Activated CD4-positive, alpha-beta memory T cell treated with anti-CD3 and anti-CD28 coated beads for 36 hours (primary cell): Measurements from ENCODE around the gene CDH23. TPM values are rescaled to one million over a fixed set of nuclear protein-coding genes. Genes with fewer than 3 reads are reported as not detected.

ENCODE experiments used
- CTCF ChIA-PET: fragments of 350-600 bp; sonication (Branson Sonifier 250); formaldehyde crosslinking; loops from one replicate; lab custom pipeline; 2021; ENCODE audit warnings: antibody characterized with exemption, inconsistent platforms; lab: Charles Lee
- POLR2A ChIA-PET: fragments of 350-600 bp; sonication (Branson Sonifier 250); formaldehyde crosslinking; loops from one replicate; lab custom pipeline; 2021; ENCODE audit warnings: antibody characterized with exemption; lab: Charles Lee
- DNase-seq: peaks from one replicate; pipeline ENCODE4 v3.0.0-alpha.2; 2020
- H3K27ac Mint-ChIP-seq: one replicate; pipeline ENCODE4 v1.8.0; 2021; ENCODE audit warnings: mixed read lengths
- H3K27me3 Mint-ChIP-seq: one replicate; pipeline ENCODE4 v1.8.0; 2021; ENCODE audit warnings: mixed read lengths
- H3K36me3 Mint-ChIP-seq: one replicate; pipeline ENCODE4 v1.8.0; 2021; ENCODE audit warnings: mixed read lengths
- H3K4me1 Mint-ChIP-seq: one replicate; pipeline ENCODE4 v1.8.0; 2021; ENCODE audit warnings: low read depth, mixed read lengths
- H3K4me3 Mint-ChIP-seq: one replicate; pipeline ENCODE4 v1.8.0; 2021; ENCODE audit warnings: mild to moderate bottlenecking, mixed read lengths
- H3K9me3 Mint-ChIP-seq: one replicate; pipeline ENCODE4 v1.8.0; 2021; ENCODE audit warnings: mixed read lengths
- intact Hi-C: fragments of 100-400 bp; cut with micrococcal nuclease; formaldehyde crosslinking; loops from one replicate; pipeline ENCODE4 v1.15.1; 2023
- total RNA-seq, 2 experiments: library from RNA; stranded (reverse); gene quantifications; one replicate each; pipeline ENCODE4 v1.2.3, GENCODE V29; 2021

The CDH23 gene
- total RNA-seq, 2 experiments from 2014 or later: 2.6 TPM

DNA sequence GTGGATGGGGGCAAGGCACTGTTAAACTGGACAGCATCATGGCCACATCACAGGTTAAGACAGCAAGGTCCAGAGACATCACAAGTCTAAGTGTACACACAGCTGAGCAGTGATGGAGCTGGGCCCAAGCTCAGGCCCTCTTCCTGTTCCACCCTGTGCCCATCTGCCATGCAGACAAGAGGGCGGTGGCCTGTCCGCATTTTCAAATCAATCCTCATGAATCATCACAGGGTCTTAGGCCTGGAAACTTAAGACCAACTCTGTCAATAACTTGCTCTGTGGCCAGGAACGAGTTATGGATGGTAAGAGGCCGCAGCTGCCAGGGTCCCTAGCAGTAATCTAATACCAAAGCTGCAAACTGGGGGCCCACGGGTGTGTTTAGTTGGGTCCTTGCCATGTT is 319.7 kb downstream of the CDH23 start:
- no peaks in the 10 kb centered on the region for H3K27me3 Mint-ChIP-seq
- peaks cover 43% of the 10 kb centered on the region for H3K4me1 Mint-ChIP-seq
- H3K27ac Mint-ChIP-seq: no peak overlapping the region
- H3K36me3 Mint-ChIP-seq: no peaks in the 10 kb centered on the region
- ChIA-PET POLR2A (interaction anchor here (0.9 kb wide), 1 partner anchor 39 kb away, joined by 3 read pairs; no protein-coding TSS in a partner anchor), CTCF (interaction anchor here (1.4 to 6.5 kb wide), 5 partner anchors 9 to 95 kb away, joined by 4 to 31 read pairs (median 8); partner anchors contain the start of gene VSIR)
- H3K9me3 Mint-ChIP-seq: no peaks in the 10 kb centered on the region
- DNase-seq: no peak
- intact Hi-C loops: no loop called here
- no peak overlapping the region for H3K4me3 Mint-ChIP-seq

DNA sequence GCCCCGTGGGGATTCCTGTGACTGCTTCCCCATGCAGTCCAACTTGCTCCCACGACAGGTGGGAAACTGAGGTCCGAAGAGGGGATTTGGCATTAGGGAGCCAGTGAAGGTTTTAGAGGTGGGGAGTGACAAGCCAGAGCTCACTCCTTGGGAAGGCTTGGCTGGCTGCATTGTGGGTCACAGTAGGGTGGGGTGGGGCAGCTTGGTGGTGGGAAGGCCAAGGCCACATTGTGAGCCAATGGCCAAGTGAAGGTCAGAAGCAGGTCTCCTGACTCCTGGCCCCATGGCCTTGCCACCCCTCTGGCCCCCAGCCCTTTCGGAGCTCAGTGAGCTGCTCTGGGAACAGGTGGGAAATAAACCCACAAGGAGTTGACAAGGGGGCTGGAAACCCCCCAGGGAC is 320.3 kb downstream of the CDH23 start:
- Mint-ChIP-seq H3K36me3 (no peaks in the 10 kb centered on the region), H3K4me3 (no peak overlapping the region), H3K27me3 (no peaks in the 10 kb centered on the region), H3K27ac (peak overlapping the region; percentile 51), H3K9me3 (no peaks in the 10 kb centered on the region), H3K4me1 (peaks cover 41% of the 10 kb centered on the region)
- CTCF ChIA-PET: interaction anchor here (1.4 to 6.5 kb wide), 7 partner anchors 9 to 95 kb away, joined by 3 to 31 read pairs (median 8); partner anchors contain the start of gene VSIR
- intact Hi-C loops: no loop called here
- POLR2A ChIA-PET: interaction anchor here (0.9 kb wide), 1 partner anchor 38 kb away, joined by 3 read pairs; no protein-coding TSS in a partner anchor
- DNase-seq: no peak

DNA sequence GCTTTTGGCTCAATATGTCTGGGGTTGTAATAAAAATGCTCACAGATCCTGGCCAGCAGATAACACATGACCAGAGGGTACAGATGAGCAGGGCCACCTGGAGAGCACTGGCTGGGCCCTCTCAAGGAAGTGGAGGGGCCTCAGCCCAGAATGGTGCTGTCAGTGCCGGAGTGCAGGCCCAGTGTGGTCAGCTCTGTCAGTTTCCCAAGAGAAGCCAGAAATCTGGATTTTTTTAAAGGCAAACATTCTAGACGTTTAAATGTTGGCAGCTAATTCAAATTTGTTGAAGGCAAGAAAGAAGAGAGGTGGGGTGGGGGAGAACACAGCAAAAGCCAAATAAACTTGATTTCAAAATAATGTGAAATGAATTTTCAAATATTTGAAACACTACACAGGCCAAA is 320.8 kb downstream of the CDH23 start:
- no peak overlapping the region for H3K4me3 Mint-ChIP-seq
- H3K36me3 Mint-ChIP-seq: no peaks in the 10 kb centered on the region
- ChIA-PET CTCF (interaction anchor here (1.4 to 2.4 kb wide), 6 partner anchors 9 to 334 kb away, joined by 3 to 11 read pairs (median 6); no protein-coding TSS in a partner anchor), POLR2A (no interaction called here)
- intact Hi-C loops: no loop called here
- H3K9me3 Mint-ChIP-seq: no peaks in the 10 kb centered on the region
- no peaks in the 10 kb centered on the region for H3K27me3 Mint-ChIP-seq
- DNase-seq: no peak
- peaks cover 40% of the 10 kb centered on the region for H3K4me1 Mint-ChIP-seq
- H3K27ac Mint-ChIP-seq: peak overlapping the region; percentile 51

DNA sequence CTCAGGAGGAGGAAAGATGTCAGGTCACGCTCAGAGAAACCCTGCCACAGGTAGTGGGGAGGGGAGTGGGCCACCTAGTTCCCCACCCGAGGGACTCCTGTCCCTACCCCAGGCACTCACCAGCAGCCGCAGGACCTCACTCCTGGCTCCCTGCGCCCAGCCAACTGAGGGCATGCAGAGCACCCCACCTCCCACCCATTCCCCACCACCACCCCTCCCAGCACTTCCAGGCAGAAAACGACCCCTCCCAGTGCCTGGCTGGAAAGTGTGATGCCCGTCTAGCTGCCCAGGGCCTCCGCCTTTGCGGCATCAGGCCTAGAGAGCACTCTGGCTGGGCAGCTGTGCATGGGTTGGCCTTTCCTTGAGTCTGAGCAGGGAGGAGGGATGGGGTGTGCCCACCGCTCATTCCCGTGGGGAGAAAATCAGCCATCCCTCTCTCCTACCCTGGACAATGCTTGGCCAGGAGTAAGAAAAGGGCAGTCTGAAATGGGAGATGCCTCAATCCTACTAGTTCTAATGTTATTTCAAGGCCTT is 321.5 kb downstream of the CDH23 start:
- intact Hi-C loops: no loop called here
- H3K9me3 Mint-ChIP-seq: no peaks in the 10 kb centered on the region
- CTCF ChIA-PET: interaction anchor here (1.4 to 2.4 kb wide), 4 partner anchors 11 to 334 kb away, joined by 3 to 8 read pairs (median 6); no protein-coding TSS in a partner anchor
- H3K4me3 Mint-ChIP-seq: no peak overlapping the region
- H3K27ac Mint-ChIP-seq: no peak overlapping the region
- no peaks in the 10 kb centered on the region for H3K27me3 Mint-ChIP-seq
- no peaks in the 10 kb centered on the region for H3K36me3 Mint-ChIP-seq
- POLR2A ChIA-PET: no interaction called here
- DNase-seq: no peak
- H3K4me1 Mint-ChIP-seq: peaks cover 37% of the 10 kb centered on the region

DNA sequence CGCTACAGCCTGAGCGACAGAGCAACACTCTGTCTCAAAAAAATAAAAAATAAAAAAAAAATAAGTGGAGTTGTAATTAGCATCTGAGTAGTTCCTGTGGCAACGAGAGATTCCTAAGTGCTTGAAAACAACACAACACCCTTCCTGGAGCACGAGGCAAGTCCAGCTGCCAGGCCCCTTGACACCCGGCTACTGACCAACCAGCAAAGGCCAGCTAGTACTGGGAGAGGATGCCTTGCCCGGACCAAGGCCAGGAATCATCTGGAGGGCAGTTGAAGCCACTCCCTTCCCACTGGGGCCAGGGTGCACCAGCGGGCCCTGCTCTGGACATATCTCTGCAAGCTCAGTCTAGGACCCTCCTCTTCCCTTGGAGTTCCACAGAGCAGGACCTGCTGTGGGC is 322.3 kb downstream of the CDH23 start:
- H3K27ac Mint-ChIP-seq: no peak overlapping the region
- POLR2A ChIA-PET: interaction anchor here (0.6 kb wide), 1 partner anchor 94 kb away, joined by 4 read pairs; no protein-coding TSS in a partner anchor
- H3K4me1 Mint-ChIP-seq: peaks cover 37% of the 10 kb centered on the region
- no peak overlapping the region for H3K4me3 Mint-ChIP-seq
- DNase-seq: no peak
- intact Hi-C loops: no loop called here
- no peaks in the 10 kb centered on the region for H3K27me3 Mint-ChIP-seq
- no peaks in the 10 kb centered on the region for H3K9me3 Mint-ChIP-seq
- CTCF ChIA-PET: interaction anchor here (0.7 to 2.4 kb wide), 5 partner anchors 11 to 335 kb away, joined by 3 to 8 read pairs (median 3); partner anchors contain the start of gene VSIR
- H3K36me3 Mint-ChIP-seq: no peaks in the 10 kb centered on the region

DNA sequence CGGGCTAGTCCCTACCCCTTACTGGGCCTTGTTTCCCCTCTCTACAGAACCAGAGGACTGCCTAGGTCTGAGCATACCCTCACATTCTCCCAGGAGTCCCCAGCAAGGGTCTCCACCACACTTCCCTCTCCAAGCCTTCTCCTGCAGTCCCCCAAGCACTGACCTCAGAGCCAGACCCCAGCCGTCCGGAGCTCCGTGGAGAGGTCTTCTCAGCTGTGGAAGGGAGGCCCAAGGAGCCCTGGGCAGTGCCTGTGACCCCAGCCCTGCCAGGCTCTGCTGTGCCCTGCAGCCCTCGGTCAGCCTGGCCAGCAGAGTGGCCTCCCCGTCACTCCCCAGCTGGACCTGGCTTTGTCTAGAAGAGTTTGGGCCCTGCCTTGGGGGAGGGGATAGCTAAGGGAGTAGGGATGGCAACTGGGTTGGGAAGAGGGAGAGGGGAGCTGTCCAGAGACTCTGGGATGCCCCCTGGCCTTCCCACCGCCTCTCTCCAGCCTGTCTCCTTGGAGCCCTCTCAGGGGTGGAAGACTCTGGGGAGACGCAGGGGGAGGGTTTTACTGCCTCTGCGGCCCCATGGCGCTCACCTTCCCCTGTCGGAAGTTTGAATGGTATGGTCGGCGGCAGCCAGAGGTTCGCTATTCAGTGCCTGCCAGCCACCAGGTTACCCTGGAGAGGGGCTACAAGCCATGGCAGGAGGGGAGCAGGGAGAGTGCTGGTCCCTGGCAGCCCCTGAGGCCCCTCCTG is 322.9 kb downstream of the CDH23 start, which contains the start of gene C10orf105:
Gene C10orf105 (minus strand): TSS at position 315 of the 738 bp plus-strand sequence. CDS start 3,441 bp downstream, outside the sequence.
- intact Hi-C loops: loop anchor here (10.0 kb wide), 1 partner anchor 615 kb away; no protein-coding TSS in a partner anchor
- POLR2A ChIA-PET: interaction anchor here (0.6 kb wide), 1 partner anchor 94 kb away, joined by 4 read pairs; no protein-coding TSS in a partner anchor
- CTCF ChIA-PET: interaction anchor here (0.7 to 2.6 kb wide), 6 partner anchors 11 to 53 kb away, joined by 3 to 9 read pairs (median 3); partner anchors contain the start of gene VSIR
- no peaks in the 10 kb centered on the region for H3K27me3 Mint-ChIP-seq
- no peak within 1 kb of the TSS for H3K4me3 Mint-ChIP-seq
- H3K36me3 Mint-ChIP-seq: no peaks in the 10 kb centered on the region
- no peaks in the 10 kb centered on the region for H3K9me3 Mint-ChIP-seq
- no peak within 1 kb of the TSS for H3K27ac Mint-ChIP-seq
- no peak for DNase-seq
- H3K4me1 Mint-ChIP-seq: peaks cover 37% of the 10 kb centered on the region

DNA sequence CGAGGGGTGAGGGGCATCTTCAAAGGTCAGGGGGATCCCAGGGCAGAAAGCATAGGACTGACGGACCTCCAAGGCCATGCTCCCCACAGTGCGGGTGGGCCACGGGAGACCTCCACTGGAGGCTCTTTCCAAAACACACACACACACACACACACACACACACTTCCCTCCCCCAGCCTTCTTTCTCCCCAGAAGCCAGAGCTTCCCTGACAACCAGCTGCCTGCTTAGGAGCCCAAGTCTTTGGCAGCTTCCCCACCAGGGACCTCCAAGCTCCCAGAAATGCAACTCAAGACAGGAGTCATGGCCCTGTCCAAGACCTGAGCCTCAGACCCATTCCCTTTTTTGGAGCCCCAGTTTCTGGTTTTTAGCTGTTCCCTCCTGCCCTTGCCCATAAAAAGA is 323.6 kb downstream of the CDH23 start:
- no peak overlapping the region for H3K4me3 Mint-ChIP-seq
- DNase-seq: no peak
- no peaks in the 10 kb centered on the region for H3K9me3 Mint-ChIP-seq
- no peaks in the 10 kb centered on the region for H3K36me3 Mint-ChIP-seq
- no peaks in the 10 kb centered on the region for H3K27me3 Mint-ChIP-seq
- no peak overlapping the region for H3K27ac Mint-ChIP-seq
- peaks cover 40% of the 10 kb centered on the region for H3K4me1 Mint-ChIP-seq
- POLR2A ChIA-PET: no interaction called here
- CTCF ChIA-PET: interaction anchor here (0.7 to 2.6 kb wide), 3 partner anchors 12 to 53 kb away, joined by 3 to 9 read pairs (median 3); partner anchors contain the start of gene VSIR
- intact Hi-C loops: loop anchor here (10.0 kb wide), 1 partner anchor 615 kb away; no protein-coding TSS in a partner anchor

DNA sequence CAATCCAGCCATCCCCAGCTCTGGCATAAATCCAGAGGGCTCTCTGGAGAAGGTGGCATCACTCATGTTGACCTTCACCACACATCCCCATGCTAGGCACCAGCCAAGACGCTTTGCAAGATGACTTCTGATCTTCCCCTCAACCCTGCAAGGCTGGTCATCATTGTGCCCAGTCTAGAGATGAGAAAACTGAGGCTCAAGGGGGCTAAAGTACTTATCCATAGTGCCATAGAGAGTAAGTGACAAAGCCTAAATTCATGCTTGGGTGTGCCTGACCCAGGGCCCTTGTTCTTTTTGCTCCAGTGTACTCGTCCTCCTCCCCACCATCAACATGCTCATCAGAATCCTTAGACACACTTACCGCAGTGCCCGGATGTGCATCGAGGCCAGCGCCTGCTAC is 324.6 kb downstream of the CDH23 start:
- Mint-ChIP-seq H3K9me3 (no peaks in the 10 kb centered on the region), H3K36me3 (no peaks in the 10 kb centered on the region), H3K4me3 (no peak overlapping the region), H3K27me3 (no peaks in the 10 kb centered on the region), H3K27ac (no peak overlapping the region), H3K4me1 (peaks cover 41% of the 10 kb centered on the region)
- ChIA-PET CTCF (interaction anchor here (0.8 to 2.6 kb wide), 3 partner anchors 13 to 52 kb away, joined by 3 to 9 read pairs (median 3); partner anchors contain the start of gene VSIR), POLR2A (no interaction called here)
- DNase-seq: no peak
- intact Hi-C loops: loop anchor here (10.0 kb wide), 1 partner anchor 613 kb away; no protein-coding TSS in a partner anchor

DNA sequence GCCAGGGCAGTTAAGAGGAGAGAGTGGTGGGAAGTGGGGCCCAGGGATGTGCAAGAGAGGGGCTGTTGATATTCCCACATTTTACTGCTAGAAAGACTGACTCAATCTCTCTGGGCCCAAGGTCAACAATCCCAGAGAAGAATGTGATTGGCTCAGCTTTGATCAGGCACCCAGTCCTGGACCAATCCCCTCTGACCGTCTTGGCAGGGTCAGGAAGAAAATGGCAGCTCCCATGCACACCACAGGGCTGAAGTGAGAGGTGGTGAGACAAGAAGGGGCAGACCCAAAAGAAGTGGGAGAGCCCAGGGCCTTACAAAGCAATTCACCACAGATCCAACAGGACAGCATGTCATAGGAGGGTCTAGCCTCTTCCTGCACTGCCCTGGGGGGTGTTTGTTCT is 326.1 kb downstream of the CDH23 start:
- Mint-ChIP-seq H3K4me3 (no peak overlapping the region), H3K36me3 (no peaks in the 10 kb centered on the region), H3K27me3 (no peaks in the 10 kb centered on the region), H3K9me3 (no peaks in the 10 kb centered on the region), H3K4me1 (peaks cover 52% of the 10 kb centered on the region), H3K27ac (peak overlapping the region; percentile 50)
- POLR2A ChIA-PET: interaction anchor here (2.1 kb wide), 1 partner anchor 50 kb away, joined by 7 read pairs; the partner anchor contains the start of gene VSIR
- no peak for DNase-seq
- CTCF ChIA-PET: interaction anchor here (8.3 kb wide), 1 partner anchor 15 kb away, joined by 55 read pairs; no protein-coding TSS in a partner anchor
- intact Hi-C loops: loop anchor here (10.0 kb wide), 1 partner anchor 612 kb away; no protein-coding TSS in a partner anchor

DNA sequence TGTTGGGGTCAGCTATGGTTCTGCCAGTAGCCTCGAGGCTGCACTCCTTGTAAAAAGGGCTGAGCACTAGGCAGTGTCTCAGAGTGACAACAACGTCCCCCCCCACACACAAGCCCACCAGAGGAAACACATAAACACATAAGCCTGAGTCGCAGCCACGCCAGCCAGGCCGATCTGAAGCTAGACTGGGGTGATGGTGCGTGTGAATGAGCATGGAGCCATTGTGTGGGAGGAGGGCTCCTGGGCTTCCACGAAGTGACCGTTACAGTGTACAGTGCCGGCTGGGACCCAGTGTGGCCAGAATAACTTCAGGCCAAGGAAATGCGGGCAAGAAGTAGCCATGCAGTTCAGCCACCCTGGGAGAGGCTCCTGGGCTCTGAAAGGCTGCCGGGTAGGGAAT is 326.6 kb downstream of the CDH23 start:
- Mint-ChIP-seq H3K4me1 (peaks cover 56% of the 10 kb centered on the region), H3K27me3 (no peaks in the 10 kb centered on the region), H3K36me3 (no peaks in the 10 kb centered on the region), H3K9me3 (no peaks in the 10 kb centered on the region), H3K4me3 (no peak overlapping the region), H3K27ac (no peak overlapping the region)
- no peak for DNase-seq
- CTCF ChIA-PET: interaction anchor here (0.6 to 8.3 kb wide), 4 partner anchors 9 to 26 kb away, joined by 3 to 55 read pairs (median 7); no protein-coding TSS in a partner anchor
- intact Hi-C loops: loop anchor here (10.0 kb wide), 1 partner anchor 611 kb away; no protein-coding TSS in a partner anchor
- POLR2A ChIA-PET: interaction anchor here (2.1 kb wide), 1 partner anchor 50 kb away, joined by 7 read pairs; the partner anchor contains the start of gene VSIR

DNA sequence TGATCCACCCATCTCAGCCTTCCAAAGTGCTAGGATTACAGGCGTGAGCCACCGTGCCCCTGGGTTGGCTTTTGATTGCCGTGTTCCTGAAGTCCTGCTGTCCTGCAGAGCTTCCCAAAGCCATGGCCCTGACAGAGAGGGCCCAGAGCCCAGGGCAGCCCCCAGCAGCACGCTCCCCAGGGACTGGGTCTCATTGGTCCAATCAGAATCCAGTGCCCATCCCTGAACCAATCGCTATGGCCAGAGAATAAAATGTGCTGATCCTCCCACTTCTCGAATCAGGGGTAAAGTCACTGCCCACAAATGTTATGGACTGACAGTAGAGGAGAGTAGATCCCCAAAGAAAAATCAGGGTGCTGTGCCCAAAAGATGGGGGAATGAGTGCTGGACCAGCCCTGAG is 327.8 kb downstream of the CDH23 start:
- no peaks in the 10 kb centered on the region for H3K9me3 Mint-ChIP-seq
- no peak for DNase-seq
- H3K4me1 Mint-ChIP-seq: peaks cover 69% of the 10 kb centered on the region
- no peaks in the 10 kb centered on the region for H3K27me3 Mint-ChIP-seq
- peak overlapping the region; percentile 99 for H3K27ac Mint-ChIP-seq
- CTCF ChIA-PET: interaction anchor here (0.8 to 10.0 kb wide), 9 partner anchors 10 to 49 kb away, joined by 3 to 118 read pairs (median 15); partner anchors contain the start of gene VSIR
- intact Hi-C loops: loop anchor here (10.0 kb wide), 1 partner anchor 610 kb away; no protein-coding TSS in a partner anchor
- H3K4me3 Mint-ChIP-seq: peak overlapping the region; percentile 12
- POLR2A ChIA-PET: interaction anchor here (0.8 to 5.4 kb wide), 4 partner anchors 13 to 48 kb away, joined by 3 to 33 read pairs (median 20); partner anchors contain the start of gene VSIR
- no peaks in the 10 kb centered on the region for H3K36me3 Mint-ChIP-seq
